Psoas muscle (tissue), 8 donors: ENCODE measurements around the gene TCL1A. TPM values are rescaled to one million over a fixed set of nuclear protein-coding genes. Genes with fewer than 3 reads are reported as not detected.
A peak's percentile ranks its signal among the peaks of the same experiment; 100 is the strongest.

Source experiments
- ATAC-seq, 4 donors: fragments of 200-7000 bp; cut with Tn5 transposase; one replicate each; pipeline ENCODE4 v1.9.1; 2020; ENCODE audit warnings: moderate library complexity in 3 of 4, mild to moderate bottlenecking in 2 of 4
- DNase-seq, 2 donors: peaks; one replicate each; pipeline ENCODE4 v3.0.0-alpha.2; 2020
- H3K27ac ChIP-seq: fragments of 200-600 bp; one replicate; pipeline ENCODE4 v1.8.0; 2022
- H3K27me3 ChIP-seq, 3 donors: fragments of 200-600 bp in 1 of 3; one replicate each; pipeline versions ENCODE4 v1.6.1 to v1.8.0; 2013 to 2022; ENCODE audit warnings: low read length in 2 of 3, mild to moderate bottlenecking in 2 of 3, moderate library complexity in 1 of 3; ENCODE audit not compliant: insufficient read depth in 3 of 3
- H3K36me3 ChIP-seq, 2 donors: fragments of 200-600 bp in 1 of 2; one replicate each; pipeline versions ENCODE4 v1.6.1 to v1.8.0; 2013 to 2022; ENCODE audit warnings: low read depth in 1 of 2, mild to moderate bottlenecking in 1 of 2, moderate library complexity in 1 of 2; ENCODE audit not compliant: insufficient read depth in 1 of 2
- H3K4me1 ChIP-seq: fragments of 200-600 bp; one replicate; pipeline ENCODE4 v1.8.0; 2022
- H3K4me3 ChIP-seq: fragments of 200-600 bp; one replicate; pipeline ENCODE4 v1.8.0; 2022; ENCODE audit warnings: mild to moderate bottlenecking
- H3K9me3 ChIP-seq: fragments of 200-600 bp; one replicate; pipeline ENCODE4 v1.8.0; 2022
- CTCF ChIP-seq: fragments of 200-600 bp; IDR thresholded peaks from one replicate; pipeline ENCODE4 v1.8.0; 2022; ENCODE audit warnings: antibody characterized with exemption
- WGBS, 3 donors: extraction: QIAGEN DNeasy Blood & Tissue Kit; methylation state at CpG; one replicate each; pipeline versions ENCODE4 v1.1.6 to v1.1.7; 2013; 5-methylcytosine and 5-hydroxymethylcytosine counted together
- intact Hi-C, 2 donors: fragments of 100-400 bp; cut with DNase I; formaldehyde crosslinking; loops; one replicate each; pipeline versions ENCODE4 v1.11.0 to v1.14.2; 2022
- polyA plus RNA-seq, 3 donors: library from polyadenylated mRNA; stranded (reverse); fragments of 200-250 nt; gene quantifications; one replicate each; pipeline ENCODE4 v1.2.3, GENCODE V29; 2013
- total RNA-seq, 4 donors: library from RNA; stranded (reverse); fragmentation: NEBNext Ultra II Directional in 2 of 4; extraction: Animal tissue kit (Norgen Biotek cat#: 25700) in 2 of 4; gene quantifications; one replicate each; pipeline versions ENCODE4 v1.2.1 to v1.2.4, GENCODE V29; 2021 to 2023
- donor health status: healthy with polysubstance abuse.
- donor health status: DM: no; HTN: no; CAD: no; lungs with moderate emphysema.
- donor health status: Bipolar disorder and iron deficiency.
- donor health status: healthy.
- donor health status: DM: yes; HTN: yes; CAD: no.
- donor health status: DM: no; HTN: no; CAD: no.
- donor health status: DM: no; HTN: no; CAD: no.
- donor health status: DM: yes; HTN: yes; CAD: no.

Gene TCL1A
- total and polyA plus RNA-seq, 7 donors = 0.05 to 0.48 (median 0.17) TPM; not detected in 4

GRCh38 chr14:95683793-95684192 is 30.1 kb downstream of the TCL1A start:
- H3K27me3 ChIP-seq = peaks cover 0 to 3% (median 0%) of the 10 kb centered on the region in 3 donors
- DNase-seq = no peak
- peak; percentile 52 for TF ChIP-seq CTCF
- H3K4me3 ChIP-seq = no peak overlapping the region
- ATAC-seq = peak in 2 of 4 donors; percentile 54 to 59
- no peaks in the 10 kb centered on the region for H3K9me3 ChIP-seq
- intact Hi-C loops = loop anchor here (5.0 kb wide), 2 partner anchors 121 to 251 kb away; no protein-coding TSS in a partner anchor
- 48 to 70% (median 64%) methylated on average over 4 of the region's 4 CpGs for WGBS, 3 donors
- no peaks in the 10 kb centered on the region for H3K4me1 ChIP-seq
- H3K36me3 ChIP-seq = no peaks in the 10 kb centered on the region
- H3K27ac ChIP-seq = no peak overlapping the region

DNA sequence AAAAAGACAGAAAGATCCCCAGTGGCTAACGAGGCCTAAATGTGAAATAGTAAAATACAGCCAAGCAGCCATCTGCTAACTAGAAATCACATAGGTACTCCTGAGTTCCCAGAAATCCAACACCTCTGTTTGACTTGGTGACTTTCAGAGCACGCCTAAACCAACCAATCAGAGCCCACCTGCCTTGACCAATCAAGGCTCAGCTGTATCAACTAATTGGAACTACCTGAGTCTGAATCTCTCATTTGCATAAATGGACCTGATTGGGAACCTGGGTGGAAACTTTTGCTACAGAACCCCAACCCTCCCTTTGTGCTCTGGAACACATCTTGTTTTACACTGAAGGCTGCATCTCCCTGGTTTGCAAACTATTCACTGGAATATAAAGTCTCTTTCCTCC is 32.8 kb downstream of the TCL1A start:
- Histone ChIP-seq H3K9me3 (no peaks in the 10 kb centered on the region), H3K27ac (no peak overlapping the region), H3K4me3 (no peak overlapping the region), H3K4me1 (no peaks in the 10 kb centered on the region), H3K36me3 (no peaks in the 10 kb centered on the region), H3K27me3 (no peaks in the 10 kb centered on the region)
- intact Hi-C loops = loop anchor here (5.0 kb wide), 2 partner anchors 119 to 249 kb away; no protein-coding TSS in a partner anchor
- no peak for TF ChIP-seq CTCF
- ATAC-seq = no peak
- WGBS, 3 donors = 75 to 79% (median 77%) methylated on average over 2 of the region's 2 CpGs
- no peak for DNase-seq

- Histone ChIP-seq H3K27ac (no peak overlapping the region), H3K4me3 (no peak overlapping the region), H3K36me3 (no peaks in the 10 kb centered on the region), H3K4me1 (no peaks in the 10 kb centered on the region), H3K27me3 (no peaks in the 10 kb centered on the region), H3K9me3 (no peaks in the 10 kb centered on the region)
- ATAC-seq = no peak
- DNase-seq = no peak
- 15 to 23% (median 19%) methylated on average over 8 of the region's 8 CpGs for WGBS, 3 donors
- intact Hi-C loops = loop anchor here (5.0 kb wide), 2 partner anchors 118 to 248 kb away; no protein-coding TSS in a partner anchor
- no peak for TF ChIP-seq CTCF
Measured at GRCh38 chr14:95679998-95680735, 33.8 kb downstream of the TCL1A start.

- Histone ChIP-seq H3K4me3 (no peak overlapping the region), H3K9me3 (no peaks in the 10 kb centered on the region), H3K27ac (no peak overlapping the region), H3K4me1 (no peaks in the 10 kb centered on the region), H3K36me3 (no peaks in the 10 kb centered on the region), H3K27me3 (no peaks in the 10 kb centered on the region)
- 66 to 72% (median 67%) methylated on average over 4 of the region's 4 CpGs for WGBS, 3 donors
- intact Hi-C loops = no loop called here
- TF ChIP-seq CTCF = no peak
- ATAC-seq = no peak
- no peak for DNase-seq
Measured at GRCh38 chr14:95679148-95679815, 34.6 kb downstream of the TCL1A start.
